HG02870 (cell line): ENCODE results near the gene C16orf95.
"Not testable (repeated sequence)": the region's sequence is repeated elsewhere in the genome, so short reads cannot be mapped to it uniquely, and the experiment has no call there.

ENCODE experiments used
- ATAC-seq: cut with Tn5 transposase; IDR thresholded peaks from one replicate; pipeline ENCODE4 v1.9.1; 2021; ENCODE audit warnings: mild to moderate bottlenecking, moderate library complexity; ENCODE audit not compliant: unreplicated experiment

Gene C16orf95, protein sequence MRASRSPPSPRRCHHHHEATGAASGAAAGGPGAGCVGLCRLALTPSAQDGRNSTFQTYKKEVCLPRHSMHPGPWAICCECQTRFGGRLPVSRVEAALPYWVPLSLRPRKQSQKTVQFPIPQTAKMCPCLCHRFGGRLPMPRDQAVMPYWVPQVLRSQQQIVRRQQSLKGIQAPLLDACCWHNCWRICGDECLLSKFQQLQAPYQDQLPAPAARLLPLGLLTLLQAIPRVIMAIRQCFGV

DNA sequence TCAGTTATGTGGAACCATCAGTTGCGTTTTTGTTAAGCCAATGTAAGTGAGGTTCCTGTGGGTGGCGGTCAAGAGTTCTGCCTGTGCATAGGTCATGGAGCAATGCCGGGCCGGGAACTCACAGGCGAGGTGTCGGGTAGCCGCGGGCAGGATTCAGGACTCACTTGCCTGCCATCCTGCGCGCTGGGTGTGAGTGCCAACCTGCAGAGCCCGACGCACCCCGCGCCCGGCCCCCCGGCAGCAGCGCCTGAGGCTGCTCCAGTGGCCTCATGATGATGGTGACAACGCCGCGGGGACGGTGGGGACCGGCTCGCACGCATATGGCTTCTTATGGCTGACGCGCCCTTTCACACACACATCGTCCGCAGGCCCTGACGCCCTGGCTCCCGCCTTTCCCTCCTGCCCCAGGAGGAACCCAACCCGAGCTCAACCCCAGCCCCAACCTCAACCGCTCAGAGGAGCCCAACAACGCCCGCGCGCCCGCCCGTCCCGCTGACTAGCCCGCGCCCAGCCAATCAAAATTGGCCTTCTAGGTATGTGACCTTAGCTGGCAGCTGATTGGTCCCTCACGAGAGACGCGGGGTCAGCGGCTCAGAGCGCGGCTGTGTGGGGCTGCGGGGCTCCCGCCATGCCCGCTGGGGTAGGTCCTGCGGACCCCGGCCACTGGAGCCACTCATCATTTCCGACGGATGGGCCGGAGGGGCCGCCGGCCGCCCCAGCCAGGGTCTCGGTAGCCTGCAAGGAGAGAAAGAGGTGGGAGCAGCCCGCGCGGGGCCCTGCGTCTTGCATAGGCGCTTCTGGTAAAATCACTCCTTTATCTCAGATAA is at the start of gene C16orf95:
TSS of gene C16orf95 (minus strand) at position 470 of the 827 bp plus-strand sequence. CDS start at position 320, 150 bp downstream.
- ATAC-seq: peak; percentile 88

DNA sequence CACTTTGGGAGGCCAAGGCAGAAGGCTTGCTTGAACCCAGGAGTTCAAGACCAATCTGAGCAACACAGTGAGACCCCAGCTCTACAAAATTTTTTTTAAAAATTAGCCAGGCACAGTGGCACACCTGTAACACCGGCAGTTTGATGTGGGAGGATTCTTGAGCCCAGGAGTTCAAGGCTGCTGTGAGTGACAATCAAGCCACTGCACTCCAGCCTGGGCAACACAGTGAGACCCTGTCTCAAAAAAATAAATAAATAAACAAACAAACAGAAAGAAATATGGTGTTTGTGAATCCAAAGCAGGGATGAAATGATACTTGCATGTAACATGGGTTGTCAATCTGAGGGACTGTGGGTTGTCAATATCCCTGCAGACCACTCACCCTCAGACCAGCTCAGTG is 49.7 kb upstream of the C16orf95 start:
- ATAC-seq: no peak

DNA sequence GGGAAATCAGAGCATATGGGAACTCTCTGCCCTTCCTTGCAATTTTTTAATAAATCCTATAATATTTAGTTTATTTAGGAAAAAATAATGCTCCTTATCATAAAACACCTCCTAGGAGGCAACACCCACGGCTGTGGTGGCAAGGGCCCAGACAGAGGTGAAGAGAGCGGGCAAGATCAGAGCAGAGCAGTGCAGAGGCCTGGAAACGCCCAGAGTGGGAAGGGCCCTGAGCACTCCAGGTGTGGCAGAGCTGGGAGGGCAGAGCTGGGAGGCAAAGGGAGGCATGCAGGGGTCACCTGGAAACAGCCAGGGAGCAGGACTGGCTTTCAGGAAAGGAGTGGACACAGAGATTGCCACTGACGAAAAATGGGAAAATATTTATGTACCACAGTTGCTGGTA is 49.1 kb upstream of the C16orf95 start:
- no peak for ATAC-seq

DNA sequence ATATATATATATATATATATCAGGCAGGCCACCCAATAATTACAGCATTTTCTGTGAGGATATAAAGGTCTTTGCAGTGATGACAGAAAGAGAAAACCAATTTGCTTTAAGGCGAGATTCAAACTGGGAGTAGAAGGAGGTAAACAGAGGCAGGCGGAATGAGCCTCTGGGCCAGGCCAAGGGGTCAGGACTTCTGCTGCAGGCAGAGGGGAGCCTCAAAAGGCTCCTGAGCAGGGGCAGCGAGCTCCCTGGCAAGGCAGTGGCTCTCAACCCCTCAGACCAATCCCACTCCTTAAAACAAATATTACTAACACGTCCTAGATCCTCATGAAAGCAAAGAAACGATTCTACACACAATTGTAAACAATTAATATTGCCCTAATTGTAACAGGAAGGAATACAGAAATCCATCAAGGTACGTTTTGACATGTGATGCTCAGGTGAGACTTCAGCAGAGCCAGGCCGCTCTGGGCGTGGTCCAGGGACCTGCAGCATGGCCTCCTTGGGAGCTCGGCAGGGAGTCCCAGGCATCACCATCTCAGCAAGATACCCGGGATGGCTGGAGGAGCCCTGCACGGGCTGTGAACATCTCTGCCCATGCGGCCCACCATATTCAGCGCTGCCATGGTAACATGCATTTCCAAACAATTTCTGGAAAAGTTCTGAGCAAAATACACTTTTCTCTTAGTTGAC is 48.0 kb upstream of the C16orf95 start:
- ATAC-seq: no peak

DNA sequence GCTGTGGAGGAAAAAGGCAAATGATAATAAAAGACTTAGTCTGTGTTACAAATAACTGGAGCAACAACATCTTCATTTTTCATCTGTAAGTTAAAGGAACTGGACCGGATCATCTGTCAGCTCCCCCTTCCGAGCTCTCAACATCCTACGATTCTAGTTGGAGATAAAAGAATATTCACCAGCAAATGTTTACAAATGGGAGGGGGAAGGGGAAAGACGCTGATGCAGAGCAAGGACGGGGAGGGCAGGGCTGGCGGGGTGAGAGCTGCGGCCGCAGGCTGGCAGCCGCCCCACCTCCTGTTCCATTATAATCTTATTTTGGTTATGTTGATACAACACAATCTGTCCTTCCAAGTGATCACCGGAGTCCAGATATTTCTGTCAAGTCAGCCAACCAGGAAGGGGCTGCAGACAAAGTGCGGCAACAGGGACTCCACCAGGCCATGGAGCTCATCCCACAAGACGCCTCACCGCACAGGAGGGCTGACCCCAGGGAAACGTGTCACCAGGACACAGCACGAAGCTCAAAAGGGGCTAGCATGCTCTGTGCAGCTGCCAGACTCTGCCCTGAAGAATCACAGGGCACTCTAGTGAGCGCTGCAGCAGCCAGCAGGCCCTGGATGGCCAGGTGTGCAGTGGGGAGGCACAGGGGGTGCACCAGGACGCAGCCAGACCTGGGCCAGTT is 46.7 kb upstream of the C16orf95 start:
- no peak for ATAC-seq

DNA sequence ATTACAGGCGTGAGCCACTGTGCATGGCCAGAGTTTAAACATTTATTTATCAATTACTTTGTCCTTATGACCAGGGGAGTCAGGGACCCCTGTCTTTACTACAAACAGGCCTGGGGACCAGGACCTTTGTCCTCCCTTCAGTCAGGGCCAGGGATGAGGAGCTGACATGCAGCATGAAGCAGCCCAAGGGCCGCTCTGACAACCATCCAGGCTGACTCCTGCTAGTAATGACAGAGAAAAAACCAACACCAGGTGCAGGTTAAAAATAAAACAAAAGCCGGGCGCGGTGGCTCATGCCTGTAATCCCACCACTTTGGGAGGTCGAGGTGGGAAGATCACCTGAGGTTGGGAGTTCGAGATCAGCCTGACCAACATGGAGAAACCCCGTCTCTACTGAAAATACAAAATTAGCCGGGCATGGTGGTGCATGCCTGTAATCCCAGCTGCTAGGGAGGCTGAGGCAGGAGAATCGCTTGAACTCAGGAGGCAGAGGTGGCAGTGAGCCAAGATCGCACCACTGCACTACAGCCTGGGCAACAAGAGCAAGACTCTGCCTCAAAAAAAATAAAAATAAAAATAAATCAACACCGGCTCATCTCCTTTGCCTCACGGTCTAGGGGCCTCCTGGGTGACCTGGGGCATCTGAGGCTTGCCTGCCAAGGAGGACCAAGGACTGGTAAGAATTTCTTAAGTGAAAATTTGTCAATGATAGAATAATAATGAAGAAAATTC is 45.8 kb upstream of the C16orf95 start:
- ATAC-seq: not testable (repeated sequence)

DNA sequence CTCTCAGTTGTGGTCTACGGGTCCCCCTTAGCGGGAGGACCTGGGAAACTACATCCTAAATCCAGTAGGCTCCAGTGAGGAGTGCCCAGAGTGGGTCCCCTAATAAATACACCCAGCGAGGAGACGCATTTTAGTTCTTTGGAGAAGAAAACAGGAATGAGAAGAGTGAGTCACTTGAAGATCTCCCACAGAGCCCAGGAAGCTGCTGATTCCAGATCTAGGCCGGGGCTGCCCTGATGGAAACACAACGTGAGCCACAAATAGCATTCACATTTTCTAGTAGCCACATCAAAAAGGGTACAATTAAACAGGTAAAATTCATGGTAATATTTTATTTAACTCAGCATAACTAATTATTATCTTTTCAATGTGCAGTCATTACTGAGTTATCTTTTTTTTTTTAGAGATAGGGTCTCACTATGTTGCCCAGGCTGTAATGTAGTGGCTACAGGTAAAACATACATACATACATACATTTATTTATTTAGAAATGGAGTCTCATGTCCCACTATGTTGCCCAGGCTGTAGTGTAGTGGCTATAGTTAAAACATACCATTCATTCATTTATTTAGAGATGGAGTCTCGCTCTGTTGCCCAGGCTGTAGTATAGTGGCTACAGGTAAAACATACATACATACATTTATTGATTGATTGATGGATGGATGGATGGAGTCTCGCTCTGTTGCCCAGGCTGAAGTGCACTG is 44.9 kb upstream of the C16orf95 start:
- ATAC-seq: no peak

DNA sequence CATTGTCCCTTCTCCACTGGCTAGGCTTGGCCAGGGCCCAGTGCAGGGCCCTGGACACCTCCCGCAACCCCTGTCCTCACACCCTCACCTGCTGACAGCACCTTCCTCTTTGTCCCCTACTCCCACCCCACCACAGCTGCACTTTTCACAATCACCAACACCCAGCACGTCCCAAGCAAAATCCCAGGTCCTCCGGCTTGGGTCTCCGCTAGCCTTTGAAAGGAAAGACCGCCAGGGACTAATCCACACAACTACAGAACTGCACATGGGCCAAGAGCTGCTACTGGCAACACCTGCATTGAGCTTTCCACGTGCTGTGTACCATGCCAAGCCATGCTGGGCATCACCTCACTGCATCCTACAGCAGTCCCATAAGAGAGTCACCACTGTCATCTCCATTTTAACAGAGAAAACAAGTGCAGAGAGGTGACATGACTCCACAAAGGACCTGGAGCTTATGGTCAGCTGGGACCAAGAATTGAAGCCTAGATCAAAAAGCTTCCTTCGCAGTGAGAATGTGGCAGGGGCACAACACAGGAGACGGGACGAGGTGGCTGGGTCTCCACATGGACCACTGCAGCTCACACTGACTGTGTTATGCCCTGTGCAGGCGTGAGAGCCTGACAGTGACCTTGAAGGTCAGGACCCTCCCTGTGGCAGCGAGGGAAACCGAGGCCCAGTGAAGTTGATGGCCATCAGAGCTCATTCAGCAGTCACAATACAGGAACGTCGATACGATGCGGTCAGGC is 43.8 kb upstream of the C16orf95 start:
- no peak for ATAC-seq

DNA sequence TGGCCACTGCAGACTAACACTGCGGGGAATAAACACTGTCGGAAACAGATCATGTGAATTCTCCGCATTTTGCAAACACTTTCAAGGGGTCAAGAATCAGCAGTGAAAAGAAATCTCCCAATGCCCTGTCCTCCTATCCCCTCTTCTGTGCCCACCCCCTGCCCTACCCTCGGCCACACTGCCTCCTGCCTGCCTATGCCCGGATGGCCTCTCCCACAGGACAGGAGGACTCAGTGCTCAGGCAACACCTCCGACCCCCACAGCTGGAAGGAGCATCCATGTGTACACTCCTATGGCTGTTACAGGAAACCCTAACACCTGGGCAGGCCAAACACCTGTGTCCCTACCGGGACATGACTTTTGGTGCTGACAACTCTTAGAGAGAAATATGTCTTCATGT is 41.9 kb upstream of the C16orf95 start:
- ATAC-seq: no peak

DNA sequence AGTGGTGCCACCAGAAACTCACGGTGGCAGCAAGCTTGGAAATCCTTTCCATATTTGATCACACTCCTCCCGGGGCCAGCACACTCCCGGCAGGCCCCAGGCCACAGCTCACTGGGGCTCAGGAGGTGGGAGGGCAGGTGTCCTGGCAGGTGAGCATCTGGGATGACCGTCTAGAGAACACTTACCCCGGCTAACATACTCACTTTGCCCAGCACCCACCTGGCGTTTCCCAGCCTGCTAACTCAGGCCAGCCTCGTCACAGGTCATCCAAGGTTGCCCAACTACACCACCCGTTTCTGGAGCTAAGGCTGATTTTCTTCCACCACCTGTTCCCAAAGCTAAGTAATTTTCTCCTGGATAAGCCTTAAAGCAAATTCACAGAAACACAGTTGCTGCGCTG is 41.5 kb upstream of the C16orf95 start:
- no peak for ATAC-seq

DNA sequence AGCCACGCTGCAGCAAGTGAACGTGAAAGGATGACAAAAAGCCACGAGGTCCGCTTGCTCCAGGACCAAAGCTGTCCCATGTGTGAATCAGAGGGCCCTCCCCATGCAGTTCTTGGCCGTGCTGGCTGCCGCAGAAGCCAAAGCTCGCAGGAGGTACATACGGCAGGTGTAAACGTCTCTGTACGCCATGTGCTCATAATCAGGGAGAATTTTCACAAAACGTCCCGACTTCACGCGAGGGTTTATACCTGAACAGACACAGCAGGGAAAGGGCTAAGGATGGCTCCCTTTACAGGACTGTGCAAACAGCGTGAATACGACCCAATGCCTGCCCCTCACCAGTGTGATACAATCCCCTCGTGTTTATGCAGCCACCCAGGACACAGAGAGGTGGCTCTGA is 41.1 kb upstream of the C16orf95 start:
- ATAC-seq: no peak

DNA sequence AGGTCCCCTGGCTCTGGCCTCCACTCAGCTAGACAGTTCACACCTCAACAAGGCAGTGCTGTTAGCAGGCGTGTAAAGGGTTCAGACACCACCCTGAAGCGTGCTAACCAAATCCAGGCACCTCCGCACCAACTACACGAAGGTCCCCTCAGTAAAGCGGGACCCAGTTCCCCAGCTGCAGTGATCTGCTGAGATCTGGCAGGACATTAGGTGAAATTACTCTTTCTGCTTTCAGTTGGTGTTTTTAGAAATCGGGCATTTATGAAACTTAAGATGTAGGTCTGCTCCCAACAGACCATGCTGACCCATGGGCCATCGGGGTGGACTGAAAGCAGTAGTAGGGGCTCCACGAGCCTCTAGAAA is 39.3 kb upstream of the C16orf95 start:
- ATAC-seq: no peak

DNA sequence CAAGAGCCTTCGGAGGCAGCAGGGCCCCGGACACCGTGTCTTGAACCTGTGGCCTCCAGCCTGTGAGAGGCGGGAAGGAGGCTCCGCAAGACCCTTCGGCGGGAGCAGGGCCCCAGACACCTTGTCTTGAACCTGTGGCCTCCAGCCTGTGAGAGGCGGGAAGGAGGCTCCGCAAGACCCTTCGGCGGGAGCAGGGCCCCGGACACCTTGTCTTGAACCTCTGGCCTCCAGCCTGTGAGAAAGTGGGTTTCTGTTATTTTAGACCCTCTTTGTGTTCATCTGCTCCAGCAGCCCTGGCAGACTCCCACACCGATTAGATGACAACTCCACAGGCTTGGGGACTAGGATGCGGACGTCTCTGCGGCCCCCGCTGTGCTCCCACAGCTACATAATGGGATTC is 36.4 kb upstream of the C16orf95 start:
- ATAC-seq: no peak

DNA sequence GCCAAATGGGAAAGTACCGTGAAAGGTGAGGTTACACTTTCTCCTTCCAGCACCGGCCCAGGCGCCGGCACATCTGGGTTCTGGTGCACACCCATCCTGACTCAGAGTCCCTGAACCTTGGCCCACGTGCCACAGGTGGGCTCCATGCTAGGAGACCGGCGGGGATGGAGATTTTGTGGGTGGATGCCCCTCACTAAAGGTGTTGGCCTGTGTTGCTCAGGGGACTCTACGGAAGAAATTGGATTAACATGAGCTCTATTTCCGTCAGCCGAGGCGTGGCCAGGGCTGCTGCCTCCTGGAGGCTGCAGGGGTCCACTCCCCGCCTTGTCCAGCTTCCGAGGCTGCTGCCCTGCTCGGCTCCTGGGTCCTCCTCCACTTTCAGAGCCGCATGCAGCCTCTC is 35.6 kb upstream of the C16orf95 start:
- ATAC-seq: no peak

DNA sequence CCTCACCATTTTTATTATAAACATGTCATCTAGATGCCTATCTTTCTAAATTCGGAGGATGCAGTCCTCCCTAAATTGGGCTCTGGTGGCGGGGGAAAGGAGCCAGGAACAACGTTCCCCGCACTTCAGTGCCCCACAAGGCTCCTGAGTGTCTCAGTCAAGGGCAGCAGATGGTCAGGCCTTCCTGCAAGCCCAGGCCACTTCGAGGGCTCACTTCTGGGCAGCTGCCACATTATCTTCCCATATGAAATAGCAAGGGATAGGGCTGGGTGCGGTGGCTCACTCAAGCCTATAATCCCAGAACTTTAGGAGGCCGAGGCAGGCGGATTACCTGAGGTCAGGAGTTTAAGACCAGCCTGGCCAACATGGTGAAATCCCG is 34.1 kb upstream of the C16orf95 start:
- ATAC-seq: no peak

DNA sequence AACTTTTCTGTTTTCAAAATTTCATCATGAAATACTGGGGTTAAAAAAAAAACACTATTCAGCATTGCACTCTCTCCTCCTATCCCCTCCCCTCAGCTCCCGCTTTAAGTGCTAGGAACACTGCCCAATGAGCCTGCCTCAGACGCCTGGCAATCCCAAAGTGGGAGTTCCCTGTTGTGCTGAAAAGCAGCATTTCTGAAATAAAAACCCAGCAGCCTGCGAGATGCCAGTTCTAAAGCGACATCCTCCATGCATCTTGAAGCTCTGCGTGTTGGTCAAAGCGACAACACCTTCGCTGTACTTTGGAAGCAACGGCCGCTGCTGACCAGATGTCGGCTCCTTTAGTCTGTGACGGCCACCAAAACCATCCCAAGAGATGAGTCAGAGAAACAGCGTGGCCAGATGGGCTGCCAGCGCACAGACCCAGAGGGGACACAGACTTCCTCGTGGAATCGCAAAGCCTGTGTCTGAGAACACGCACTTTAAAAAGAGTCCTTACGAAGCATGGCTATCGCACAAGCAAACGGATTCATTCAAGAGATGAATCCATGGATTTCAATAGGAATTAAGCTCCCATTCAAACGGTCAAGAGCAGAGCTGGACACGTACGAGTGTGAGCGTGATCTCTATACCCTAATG is 33.6 kb upstream of the C16orf95 start:
- ATAC-seq: no peak

DNA sequence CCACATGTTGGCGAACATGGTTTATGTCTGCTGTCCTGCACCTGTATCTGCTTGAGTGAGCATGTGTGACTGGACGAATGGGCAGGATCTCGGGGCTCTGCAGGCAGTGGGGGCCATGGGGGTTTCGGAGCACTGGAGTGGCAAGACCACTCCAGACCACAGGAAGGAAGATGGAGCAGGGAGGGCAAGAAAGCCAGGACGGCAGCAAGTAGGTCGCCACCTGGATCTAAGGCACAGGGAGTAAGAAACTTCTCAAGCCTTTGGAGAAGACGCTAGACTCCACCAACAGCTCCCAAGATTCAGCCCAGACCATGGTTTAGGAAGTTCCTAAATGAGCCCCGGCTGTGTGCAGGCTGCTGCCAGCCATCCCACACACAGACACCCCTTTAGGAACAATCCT is 32.8 kb upstream of the C16orf95 start:
- ATAC-seq: no peak

DNA sequence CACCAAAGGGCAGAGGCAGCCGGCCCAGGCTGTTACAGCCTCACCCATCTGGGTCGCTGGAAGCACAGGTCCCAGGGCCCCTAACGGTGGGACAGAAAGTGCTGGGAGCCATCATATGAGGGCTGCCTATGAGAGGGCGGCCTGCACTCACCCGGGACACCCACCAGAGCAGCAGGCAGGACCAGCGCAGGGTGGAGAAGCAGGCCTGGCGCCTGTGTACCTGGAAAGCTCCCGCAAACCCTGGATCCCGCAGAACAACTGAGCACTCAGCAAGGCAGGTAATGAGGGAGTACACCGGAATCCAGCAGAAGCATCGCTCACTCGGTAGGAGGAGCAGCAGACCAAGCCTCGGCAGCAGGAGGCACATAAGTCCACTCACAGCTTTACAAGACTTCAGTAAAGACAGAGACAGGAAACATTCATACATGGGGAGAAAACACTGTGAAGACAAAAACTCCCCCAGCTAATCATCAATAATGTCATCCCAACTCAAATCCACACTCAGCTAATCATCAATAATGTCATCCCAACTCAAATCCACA is 31.5 kb upstream of the C16orf95 start:
- no peak for ATAC-seq
